Stimulated activated naive CD4-positive, alpha-beta T cell (primary cell): ENCODE measurements around the gene ZNF468.
"Not testable (repeated sequence)": the region's sequence is repeated elsewhere in the genome, so short reads cannot be mapped to it uniquely, and the experiment has no call there.

Experiments
- DNase-seq, 6 experiments: peaks; one replicate each; lab custom pipeline; 2025; lab: John Stamatoyannopoulos, UW

Gene ZNF468

DNA sequence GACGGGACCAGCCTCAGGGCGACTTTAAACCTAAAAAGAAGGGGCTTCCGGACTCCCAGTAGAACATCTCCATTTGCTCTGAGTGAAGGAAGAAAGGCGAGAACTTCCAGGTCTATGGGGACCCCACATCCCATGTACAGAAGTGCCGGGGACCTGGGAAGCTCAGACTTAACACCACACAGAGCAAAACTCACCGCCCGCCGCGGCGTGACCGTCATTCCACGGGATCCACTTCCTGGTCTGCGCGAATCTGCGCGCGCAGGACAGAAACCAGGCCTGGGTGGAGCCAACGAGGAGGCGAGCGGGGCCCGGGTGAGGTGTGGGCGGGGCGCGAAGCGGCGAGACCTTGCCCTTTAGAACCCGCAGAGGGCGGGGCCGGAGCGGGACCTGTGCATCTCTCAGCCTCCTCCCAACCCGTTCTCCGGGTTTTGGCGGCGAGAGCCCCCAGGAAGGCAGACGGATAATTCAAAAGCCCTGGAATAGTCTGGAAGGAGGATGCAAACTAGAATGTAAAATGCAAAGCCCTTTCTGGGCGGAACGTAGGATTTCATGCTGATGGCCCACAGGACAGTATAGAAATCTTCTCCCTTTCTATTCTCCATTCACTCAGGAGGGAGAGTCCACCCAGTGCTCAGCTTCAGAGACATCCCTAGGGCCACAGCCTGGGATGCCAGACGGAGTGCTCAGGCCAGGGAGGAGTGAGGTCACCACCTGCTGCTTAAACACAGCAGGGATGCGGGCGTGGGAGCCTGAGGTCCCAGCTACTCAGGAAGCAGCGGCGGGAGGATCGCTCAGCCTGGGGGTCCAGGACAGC lies at the start of gene ZNF468:
TSS of gene ZNF468 (minus strand) at position 242 of the 814 bp plus-strand sequence. CDS start 3,347 bp downstream, outside the sequence.
- DNase-seq, result peak; percentile 46 to 78 (median 62)

DNA sequence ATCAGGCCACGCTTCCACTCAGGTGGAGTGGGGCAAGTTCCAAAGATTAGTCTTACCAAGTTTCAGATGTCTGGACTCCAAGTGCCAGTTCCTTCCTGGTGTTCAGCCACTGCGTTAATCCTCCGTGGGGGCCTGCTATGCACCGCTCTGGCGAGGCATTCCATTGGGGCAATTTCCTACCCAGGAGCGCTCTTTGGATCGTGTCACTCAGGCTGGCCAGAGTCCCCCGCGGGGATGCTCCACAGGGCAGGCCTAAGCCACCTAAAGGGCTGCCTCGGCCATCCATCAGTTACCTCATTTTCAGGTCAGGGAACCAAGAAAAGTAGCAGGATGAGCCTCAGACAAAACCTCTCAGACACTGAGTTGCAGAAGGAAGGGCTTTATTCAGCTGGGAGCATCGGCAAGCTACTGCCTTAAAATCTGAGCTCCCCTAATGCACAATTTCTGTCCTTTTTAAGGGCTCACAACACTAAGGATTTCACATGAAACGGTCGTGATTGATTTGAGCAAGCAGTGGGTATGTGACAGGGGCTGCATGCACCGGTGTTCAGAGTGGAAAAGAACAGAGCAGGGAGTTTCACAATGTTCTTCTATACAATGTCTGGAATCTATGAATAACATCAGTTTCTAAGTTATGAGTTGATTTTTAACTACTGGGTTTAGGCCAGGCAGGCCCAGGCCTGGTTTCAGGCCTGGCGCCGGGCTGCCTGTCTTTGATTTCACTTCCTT lies 46.8 kb upstream of the ZNF468 start:
- not testable (repeated sequence) for DNase-seq

DNA sequence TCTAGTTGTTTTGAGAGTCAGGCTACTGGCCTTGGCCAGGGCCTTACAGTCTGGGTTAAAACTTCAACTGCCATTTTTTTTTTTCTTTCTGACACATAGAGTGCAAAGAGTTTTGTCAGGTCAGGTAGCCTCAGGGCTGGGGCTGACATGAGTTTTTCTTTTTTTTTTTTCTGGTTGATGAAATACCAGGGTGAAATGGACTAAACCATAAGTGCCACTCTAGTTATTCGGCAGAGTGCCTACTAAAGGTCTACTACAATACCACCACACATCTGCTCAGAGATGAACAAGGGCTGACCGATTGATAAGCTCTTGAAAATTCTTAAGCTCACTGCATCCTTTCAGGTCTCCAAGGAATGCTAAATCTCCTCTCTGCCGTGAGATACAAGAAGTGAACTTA lies 44.4 kb upstream of the ZNF468 start:
- no peak for DNase-seq

DNA sequence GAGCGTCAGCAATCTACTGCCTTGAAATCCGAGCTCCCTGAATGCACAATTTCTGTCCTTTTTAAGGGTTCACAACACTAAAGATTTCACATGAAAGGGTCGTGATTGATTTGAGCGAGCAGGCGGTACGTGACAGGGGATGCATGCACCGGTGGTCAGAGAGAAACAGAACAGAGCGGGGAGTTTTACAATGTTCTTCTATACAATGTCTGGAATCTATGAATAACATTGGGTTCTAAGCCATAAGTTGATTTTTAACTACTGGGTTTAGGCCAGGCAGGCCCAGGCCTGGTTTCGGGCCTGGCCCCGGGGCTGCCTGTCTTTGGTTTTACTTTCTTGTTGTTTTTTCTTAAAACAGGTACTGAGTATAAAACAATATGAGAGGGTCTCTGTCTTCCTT lies 41.2 kb upstream of the ZNF468 start:
- not testable (repeated sequence) for DNase-seq

DNA sequence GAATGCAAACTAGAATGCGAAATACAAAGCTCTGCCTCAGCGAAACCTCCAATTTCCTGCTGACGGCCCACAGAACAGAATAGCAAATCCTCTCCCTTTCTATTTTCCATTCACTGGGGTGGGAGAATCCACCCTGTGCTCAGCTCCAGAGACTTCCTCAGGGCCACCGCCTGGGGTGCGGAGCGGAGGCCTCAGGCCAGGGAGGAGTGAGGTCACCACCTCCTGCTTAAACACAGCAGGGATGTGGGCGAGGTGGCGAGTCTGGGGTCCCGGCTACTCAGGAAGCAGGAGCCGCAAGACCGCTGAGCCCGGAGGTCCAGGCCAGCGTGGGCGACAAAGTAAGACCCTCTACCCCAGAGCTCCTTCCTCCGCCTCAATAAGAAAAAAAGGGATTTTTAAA lies 40.7 kb upstream of the ZNF468 start:
- no peak for DNase-seq

DNA sequence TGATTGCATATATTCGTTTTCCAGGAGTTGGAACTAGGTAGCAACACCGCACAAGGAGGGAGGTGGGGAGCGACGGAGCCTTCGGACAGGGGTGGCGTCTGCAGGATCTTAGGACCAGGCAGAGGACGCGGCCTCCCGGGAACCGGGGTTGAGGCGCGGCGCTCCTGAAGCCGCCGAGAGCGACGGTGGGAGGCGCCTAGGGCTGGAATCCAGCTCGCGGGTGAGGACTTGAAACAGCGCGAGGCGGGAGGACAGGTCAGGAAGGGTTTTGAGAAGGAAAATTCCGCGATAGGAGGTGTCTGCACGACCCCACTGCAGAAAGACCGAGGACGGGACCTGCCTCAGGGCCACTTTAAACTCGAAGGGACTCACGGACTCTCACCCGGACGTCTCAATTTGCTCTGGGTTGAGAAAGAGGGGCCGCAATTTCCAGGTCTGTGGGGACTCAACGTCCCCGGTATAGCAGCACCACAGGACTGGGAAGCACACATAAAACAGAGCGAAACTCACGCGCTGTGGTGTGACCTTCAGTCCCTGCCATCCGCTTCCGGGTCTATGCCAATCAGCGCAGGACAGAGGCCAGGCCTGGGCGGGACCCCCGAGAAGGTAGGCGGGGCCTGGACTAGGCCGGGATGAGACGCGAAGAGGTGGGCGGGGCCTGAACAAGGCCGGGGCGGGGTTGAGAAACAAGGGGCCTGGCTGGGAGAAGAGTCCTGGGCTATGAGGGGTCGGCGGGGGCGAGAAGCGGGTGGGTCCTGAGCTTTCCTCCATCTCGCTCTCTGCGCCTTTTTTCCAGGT lies 39.9 kb upstream of the ZNF468 start, which contains the start of gene ZNF320:
TSS of gene ZNF320 (minus strand) at position 498 of the 798 bp plus-strand sequence. CDS start 7,380 bp downstream, outside the sequence.
- DNase-seq, result peak; percentile 72 to 96 (median 86)

DNA sequence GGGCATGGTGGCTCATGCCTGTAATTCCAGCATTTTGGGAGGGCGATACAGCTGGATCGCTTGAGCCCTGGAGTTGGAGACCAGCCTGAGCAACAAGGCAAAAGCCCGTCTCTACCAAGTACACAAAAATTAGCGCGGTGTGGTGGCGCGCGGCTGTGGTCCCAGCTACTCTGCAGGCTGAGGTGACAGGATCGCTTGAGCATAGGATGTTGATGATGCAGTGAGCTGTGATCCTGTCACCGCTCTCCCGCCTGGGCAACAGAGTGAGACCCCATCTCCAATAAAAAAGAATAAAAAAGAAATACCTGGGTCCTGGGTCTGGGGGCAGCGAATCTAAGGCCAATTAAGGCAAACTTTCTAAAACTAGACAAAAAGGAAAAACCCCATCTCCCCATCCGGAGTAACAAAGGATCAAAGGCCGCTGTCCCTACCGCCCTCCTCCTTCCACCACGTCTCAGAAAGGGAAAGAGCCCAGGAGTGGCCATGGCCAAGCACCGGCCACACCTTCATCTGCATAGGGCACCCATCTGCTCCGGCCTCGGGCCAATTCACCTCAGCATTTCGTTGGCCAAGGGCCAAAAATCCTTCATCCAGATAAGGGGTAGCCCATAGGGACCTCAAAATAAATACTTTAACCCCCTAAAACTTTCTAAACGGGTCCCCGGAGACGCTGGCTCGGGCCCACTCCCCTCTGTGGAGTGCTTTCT lies 39.2 kb upstream of the ZNF468 start:
- no peak for DNase-seq

DNA sequence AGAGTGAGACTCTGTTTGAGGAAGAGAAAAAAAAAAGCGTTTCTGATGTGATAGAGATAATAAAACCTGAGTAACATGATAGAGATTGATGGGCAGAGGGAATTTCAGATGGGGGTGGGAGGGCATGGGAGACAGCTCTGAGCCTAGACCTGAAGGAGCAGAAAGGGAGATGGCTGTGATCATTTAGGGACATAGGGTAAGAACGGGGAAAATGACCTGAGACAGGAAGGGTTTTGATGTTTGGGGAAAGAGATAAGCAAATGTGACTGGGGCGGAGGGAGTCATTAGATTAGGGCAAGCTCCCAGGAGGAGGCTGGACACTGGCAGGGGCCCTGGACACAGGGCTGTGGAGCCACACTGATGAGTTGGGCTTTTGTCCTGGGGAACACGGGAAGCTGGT lies 33.9 kb upstream of the ZNF468 start:
- DNase-seq, result no peak

DNA sequence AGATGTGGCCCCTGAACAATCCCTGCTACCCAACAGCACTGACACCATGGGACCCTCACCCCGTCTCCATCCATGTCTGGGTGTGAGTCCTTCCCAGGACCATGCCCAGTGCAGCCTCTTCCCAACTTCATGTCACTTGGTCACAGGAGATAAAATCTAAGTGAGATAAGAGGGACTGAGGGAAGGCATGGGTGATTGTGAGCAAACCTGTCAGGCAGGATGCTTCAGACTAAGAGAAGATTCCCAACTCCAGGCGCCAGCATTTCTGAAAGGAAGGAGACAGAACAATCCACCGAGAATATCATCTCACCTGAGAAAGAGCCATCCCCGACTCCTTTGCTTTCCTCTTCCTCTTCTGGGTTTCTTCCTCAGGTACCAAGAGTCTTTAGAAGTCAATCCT lies 32.5 kb upstream of the ZNF468 start:
- DNase-seq, result no peak

DNA sequence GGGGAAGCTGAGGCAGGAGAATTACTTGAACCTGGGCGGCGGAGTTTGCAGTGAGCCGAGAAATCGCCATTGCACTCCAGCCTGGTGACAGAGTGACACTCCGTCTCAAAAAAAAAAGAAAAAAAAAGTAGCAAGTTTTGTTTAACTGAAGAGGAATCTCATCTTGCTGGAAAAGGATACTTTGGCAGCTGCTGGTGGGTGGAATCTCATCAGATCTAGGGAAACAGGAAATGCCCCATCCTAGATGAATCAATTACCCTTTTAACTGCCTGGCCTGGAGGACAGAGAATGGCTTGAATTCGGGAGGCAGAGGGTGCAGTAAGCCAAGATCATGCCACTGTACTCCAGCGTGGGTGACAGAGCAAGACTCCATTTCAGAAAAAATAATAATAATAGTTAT lies 31.7 kb upstream of the ZNF468 start:
- no peak for DNase-seq

DNA sequence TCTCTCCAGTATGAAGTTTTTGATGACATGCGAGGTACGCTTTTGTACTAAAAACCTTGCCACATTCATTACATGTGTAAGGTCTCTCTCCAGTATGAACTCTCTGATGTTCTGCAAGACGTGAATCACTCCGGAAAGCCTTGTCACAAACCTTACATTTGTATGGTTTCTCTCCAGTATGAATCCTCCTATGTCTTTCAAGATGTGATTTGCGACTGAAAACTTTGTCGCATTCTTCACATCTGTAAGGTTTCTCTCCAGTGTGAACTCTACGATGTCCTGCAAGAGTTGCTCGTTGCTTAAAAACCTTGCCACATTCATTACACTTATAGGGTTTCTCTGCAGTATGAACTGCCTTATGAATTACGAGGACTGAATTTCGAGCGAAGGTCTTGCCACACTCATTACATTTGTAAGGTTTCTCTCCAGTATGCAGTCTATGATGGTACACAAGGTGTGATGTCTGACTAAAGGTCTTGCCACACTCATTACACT lies 23.5 kb upstream of the ZNF468 start:
- DNase-seq, result no peak

DNA sequence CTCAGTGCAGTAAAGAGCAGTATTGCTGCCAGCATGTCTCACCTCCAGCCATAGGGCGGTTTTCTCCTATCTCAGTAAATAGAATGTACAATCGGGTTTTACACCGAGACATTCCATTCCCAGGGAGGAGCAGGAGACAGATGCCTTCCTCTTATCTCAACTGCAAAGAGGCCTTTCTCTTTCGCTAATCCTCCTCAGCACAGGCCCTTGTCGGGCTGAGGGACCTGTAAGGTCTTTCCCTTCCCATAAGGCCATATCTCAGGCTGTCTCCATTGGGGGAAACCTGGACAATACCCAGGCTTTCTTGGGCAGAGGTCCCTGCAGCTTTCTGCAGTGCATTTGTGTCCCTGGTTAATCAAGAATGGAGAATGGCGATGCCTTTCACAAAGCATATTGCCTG lies 15.6 kb upstream of the ZNF468 start:
- not testable (repeated sequence) for DNase-seq

DNA sequence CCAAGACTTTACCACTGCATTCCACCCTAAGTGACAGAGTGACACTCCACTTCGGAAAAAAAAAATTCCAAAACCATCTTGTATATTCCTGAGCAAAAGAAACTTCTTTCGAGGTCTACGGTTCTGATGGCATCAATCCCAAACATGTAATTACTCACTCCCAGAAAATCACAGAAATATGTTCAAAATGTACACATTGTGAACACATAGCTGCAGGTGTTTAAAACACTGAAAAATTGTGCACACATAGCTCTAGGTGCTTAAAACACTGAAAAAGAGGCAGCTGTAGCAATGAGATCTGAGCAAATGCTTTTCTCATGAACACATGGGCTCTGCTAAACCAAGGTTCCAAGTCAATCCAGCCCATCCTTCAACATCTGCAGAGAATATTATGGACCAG lies 14.0 kb upstream of the ZNF468 start:
- DNase-seq, result no peak

DNA sequence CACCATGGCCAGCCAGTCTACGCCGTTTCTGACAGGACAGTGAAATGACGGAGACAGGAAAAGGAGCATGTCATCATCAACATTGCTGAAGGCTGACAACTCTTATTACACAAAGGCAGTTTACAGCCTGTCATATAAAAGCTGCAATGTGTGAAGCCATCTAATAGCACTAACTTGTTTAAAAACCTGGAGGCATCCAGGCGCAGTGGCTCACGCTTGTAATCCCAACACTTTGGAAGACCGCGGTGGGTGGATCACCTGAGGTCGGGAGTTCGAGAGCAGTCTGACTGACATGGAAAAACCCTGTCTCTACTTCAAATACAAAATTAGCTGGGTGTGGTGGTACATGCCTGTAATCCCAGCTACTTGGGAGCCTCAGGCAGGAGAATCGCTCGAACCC lies 10.6 kb upstream of the ZNF468 start:
- not testable (repeated sequence) for DNase-seq

DNA sequence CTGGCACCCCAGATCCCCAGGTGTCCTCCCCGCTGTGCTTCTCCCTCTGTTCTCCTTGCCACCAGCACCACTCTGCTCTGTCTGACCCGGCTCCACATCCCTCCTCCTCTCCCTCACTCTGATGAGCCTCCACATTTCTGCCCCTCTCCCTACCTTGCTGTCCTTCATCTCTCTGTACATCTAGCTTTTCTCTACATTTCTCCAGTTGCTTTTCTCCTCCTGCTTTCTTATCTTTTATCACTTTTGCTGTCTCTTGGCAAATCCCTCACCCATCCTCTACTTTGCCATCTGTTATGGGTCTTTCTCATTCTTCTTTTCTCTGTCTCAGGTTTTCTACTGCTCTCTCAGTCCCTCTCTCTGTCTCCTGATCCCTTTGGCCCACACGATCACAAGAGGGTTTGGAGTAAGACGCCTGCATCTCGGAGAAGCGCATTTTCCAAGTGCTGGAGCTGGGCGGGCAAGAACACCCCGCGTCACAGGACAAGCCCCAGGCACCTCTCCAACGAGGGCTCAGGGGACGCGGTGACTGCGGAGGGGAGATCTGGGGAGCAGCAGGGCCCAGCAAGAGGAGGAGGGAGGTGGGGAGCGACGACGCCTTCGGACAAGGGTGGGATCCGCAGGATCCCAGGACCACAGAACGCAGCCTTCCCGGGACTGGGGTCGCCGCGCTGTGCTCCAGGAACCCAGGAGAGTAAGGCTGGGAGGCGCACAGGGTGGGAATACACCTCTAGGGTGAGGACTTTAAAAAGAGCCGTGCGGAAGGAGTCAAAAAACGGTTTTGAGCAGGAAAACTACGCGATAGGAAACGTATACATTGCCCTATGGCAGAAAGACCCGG lies 660 bp downstream of the ZNF468 start:
- peak in 1 of 6 experiments; percentile 26 for DNase-seq

DNA sequence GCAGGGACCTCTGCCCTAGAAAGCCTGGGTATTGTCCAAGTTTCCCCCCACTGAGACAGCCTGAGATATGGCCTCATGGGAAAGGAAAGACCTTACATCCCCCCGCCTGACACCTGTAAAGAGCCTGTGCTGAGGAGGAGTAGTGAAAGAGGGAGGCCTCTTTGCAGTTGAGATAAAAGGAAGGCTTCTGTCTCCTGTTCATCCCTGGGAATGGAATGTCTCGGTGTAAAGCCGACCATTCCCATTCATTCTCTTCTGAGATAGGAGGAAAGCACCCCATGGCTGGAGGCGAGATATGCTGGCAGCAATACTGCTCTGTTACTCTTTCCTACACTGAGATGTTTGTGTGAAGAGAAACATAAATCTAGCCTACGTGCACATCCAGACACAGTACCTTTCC lies 10.1 kb downstream of the ZNF468 start:
- DNase-seq, result not testable (repeated sequence)

DNA sequence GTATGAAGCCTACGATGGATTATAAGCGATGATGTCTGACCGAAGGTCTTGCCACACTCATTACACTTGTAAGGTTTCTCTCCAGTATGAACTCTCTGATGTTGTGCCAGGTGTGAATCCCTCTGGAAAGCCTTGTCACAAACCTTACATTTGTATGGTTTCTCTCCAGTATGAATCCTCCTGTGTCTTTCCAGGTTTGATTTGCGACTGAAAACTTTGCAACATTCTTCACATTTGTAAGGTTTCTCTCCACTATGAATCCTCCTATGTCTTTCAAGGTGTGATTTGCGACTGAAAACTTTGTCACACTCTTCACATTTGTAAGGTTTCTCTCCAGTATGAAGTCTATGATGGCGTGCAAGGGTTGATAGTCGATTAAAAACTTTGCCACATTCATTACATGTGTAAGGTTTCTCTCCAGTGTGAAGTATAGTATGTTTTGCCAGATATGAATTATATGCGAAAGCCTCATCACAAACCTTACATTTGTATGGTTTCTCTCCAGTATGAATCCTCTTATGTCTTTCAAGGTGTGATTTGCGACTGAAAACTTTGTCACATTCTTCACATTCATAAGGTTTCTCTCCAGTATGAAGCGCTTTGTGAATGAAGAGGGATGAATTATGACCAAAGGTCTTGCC lies 16.5 kb downstream of the ZNF468 start:
- DNase-seq, result not testable (repeated sequence)

DNA sequence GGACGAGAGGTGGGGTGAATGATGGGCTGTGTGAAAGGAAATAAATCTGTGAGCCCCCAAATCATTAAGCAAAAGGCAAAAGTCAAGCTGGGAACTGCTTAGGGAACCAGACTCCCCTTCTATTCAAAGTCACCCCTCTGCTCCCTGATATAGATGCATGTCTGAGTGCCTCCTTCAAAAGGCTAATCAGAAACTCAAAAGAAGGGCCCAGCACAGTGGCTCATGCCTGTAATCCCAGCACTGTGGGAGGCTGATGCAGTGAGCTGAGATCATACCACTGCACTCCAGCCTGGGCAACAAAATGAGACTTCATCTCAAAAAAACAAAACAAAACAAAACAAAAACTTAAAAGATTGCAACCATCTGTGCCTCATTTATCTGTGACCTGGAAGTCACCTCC lies 23.1 kb downstream of the ZNF468 start:
- not testable (repeated sequence) for DNase-seq

DNA sequence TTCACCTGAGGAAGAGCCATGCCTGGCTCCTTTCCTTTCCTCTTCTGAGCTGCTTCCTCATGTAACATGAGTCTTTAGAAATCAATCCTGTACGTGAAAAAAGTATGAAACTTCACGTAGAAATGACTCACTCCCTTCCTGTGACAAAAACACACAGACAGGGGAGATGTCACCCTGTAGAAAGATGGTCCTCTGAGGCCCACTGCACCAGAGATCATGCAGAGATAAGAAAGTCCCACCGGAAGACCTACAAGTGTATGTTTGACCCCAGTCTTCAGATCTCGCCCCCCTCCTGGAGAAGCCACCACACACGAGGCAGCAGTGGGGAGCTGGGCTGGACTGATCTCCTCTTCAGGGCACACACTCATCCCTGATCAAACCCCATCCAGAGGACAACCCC lies 23.9 kb downstream of the ZNF468 start:
- not testable (repeated sequence) for DNase-seq

DNA sequence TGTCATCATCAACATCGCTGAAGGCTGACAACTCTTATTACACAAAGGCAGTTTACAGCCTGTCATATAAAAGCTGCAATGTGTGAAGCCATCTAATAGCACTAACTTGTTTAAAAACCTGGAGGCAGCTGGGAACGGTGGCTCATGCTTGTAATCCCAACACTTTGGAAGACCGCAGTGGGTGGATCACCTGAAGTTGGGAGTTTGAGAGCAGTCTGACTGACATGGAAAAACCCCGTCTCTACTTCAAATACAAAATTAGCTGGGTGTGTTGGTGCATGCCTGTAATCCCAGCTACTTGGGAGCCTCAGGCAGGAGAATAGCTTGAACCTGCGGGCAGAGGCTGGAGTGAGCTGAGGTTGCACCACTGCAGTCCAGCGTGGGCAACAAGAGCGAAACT lies 27.6 kb downstream of the ZNF468 start:
- DNase-seq, result not testable (repeated sequence)
